ENCODE measurements around the gene PLCH2. TPM values are rescaled to one million over a fixed set of nuclear protein-coding genes. Genes with fewer than 3 reads are reported as not detected.

The PLCH2 gene
- total and polyA plus RNA-seq, 2 of the 13 experiments (the other 11 are each of a cell fraction or from before 2014, with no cell fraction given) = 0.15 to 0.67 TPM

DNA sequence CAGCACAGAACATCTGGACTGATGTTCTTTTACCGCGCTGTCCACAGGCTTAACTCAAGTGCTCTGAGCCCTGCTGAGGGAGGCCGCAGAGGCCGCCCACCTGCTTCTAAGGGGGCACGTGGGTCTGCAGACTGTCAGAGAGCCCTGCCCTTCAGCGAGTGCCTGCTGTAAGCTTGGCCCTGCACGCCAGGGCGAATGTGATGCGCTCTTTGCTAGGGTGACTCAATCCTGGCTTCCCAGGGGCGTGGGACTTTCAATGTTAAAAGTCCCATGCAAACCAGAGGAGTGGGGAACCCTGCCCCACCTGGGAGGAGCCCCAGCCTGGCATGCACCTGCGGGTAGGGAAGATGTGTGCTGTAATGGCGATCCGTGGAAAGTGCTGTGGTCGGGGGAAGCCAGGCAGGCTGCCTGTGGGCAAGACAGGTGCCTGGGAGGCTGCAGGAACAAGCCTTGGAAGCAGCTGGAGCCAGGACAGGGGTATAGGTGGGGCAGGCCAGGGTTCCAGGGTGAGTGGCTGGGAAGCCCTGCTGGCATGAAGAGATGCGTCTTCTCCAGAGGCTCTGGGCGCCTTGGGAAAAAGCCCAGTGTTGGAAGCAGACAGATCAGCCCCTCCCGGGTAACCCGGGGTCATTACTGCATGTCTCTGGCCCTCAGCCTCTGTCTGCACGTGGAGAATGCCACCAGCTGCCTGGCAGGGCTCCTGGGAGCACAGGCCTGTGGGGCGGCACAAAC is 50.9 kb downstream of the PLCH2 start (continued):
- TF ChIP-seq NONO (IDR thresholded peaks at IDR 0.05) (no peak), NONO (CRISPR knock-in tag; conservative IDR thresholded peaks at IDR 0.05) (0 out of 2 replicates have a peak, but pooled peaks have one; percentile 25), ZNF501 (CRISPR knock-in tag; IDR thresholded peaks at IDR 0.05) (no peak), AGO2 (optimal IDR thresholded peaks at IDR 0.05; ENCODE audit: low read depth, low read length) (no peak), ZNF543 (CRISPR knock-in tag; IDR thresholded peaks at IDR 0.05) (no peak; the same call in 1 of the 2 replicates), ASH2L (IDR thresholded peaks at IDR 0.05; ENCODE audit: insufficient read length, low read depth, low read length) (no peak), TSC22D2 (CRISPR knock-in tag; IDR thresholded peaks at IDR 0.05; ENCODE audit: borderline replicate concordance) (0 out of 2 replicates have a peak, but pooled peaks have one; percentile 15), ZNF556 (CRISPR knock-in tag; IDR thresholded peaks at IDR 0.05; ENCODE audit: borderline replicate concordance) (0 out of 2 replicates have a peak, but pooled peaks have one; percentile 32), ZNF703 (CRISPR knock-in tag; IDR thresholded peaks at IDR 0.05; ENCODE audit: borderline replicate concordance) (no peak), ZIK1 (CRISPR knock-in tag; IDR thresholded peaks at IDR 0.05; ENCODE audit: borderline replicate concordance, low read depth) (no peak), SALL2 (CRISPR knock-in tag; IDR thresholded peaks at IDR 0.05) (no peak), MXI1 (IDR thresholded peaks at IDR 0.05; ENCODE audit: borderline replicate concordance, low read depth, low read length) (peak; percentile 58; the same call in 1 of the 3 replicates), HNRNPL (IDR thresholded peaks at IDR 0.05; ENCODE audit: low read depth, low read length) (0 out of 2 replicates have a peak, but pooled peaks have one; percentile 24)
- TF ChIP-seq, protein P1, sequence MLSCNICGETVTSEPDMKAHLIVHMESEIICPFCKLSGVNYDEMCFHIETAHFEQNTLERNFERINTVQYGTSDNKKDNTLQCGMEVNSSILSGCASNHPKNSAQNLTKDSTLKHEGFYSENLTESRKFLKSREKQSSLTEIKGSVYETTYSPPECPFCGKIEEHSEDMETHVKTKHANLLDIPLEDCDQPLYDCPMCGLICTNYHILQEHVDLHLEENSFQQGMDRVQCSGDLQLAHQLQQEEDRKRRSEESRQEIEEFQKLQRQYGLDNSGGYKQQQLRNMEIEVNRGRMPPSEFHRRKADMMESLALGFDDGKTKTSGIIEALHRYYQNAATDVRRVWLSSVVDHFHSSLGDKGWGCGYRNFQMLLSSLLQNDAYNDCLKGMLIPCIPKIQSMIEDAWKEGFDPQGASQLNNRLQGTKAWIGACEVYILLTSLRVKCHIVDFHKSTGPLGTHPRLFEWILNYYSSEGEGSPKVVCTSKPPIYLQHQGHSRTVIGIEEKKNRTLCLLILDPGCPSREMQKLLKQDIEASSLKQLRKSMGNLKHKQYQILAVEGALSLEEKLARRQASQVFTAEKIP (CRISPR knock-in tag; IDR thresholded peaks at IDR 0.05; ENCODE audit: borderline replicate concordance) = no peak
- TF ChIP-seq, protein P2, sequence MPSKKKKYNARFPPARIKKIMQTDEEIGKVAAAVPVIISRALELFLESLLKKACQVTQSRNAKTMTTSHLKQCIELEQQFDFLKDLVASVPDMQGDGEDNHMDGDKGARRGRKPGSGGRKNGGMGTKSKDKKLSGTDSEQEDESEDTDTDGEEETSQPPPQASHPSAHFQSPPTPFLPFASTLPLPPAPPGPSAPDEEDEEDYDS (CRISPR knock-in tag; IDR thresholded peaks at IDR 0.05) = 0 out of 2 replicates have a peak, but pooled peaks have one; percentile 4
- TF ChIP-seq, protein P3, sequence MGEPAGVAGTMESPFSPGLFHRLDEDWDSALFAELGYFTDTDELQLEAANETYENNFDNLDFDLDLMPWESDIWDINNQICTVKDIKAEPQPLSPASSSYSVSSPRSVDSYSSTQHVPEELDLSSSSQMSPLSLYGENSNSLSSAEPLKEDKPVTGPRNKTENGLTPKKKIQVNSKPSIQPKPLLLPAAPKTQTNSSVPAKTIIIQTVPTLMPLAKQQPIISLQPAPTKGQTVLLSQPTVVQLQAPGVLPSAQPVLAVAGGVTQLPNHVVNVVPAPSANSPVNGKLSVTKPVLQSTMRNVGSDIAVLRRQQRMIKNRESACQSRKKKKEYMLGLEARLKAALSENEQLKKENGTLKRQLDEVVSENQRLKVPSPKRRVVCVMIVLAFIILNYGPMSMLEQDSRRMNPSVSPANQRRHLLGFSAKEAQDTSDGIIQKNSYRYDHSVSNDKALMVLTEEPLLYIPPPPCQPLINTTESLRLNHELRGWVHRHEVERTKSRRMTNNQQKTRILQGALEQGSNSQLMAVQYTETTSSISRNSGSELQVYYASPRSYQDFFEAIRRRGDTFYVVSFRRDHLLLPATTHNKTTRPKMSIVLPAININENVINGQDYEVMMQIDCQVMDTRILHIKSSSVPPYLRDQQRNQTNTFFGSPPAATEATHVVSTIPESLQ (CRISPR knock-in tag; conservative IDR thresholded peaks at IDR 0.05) = no peak
- TF ChIP-seq, protein P4, sequence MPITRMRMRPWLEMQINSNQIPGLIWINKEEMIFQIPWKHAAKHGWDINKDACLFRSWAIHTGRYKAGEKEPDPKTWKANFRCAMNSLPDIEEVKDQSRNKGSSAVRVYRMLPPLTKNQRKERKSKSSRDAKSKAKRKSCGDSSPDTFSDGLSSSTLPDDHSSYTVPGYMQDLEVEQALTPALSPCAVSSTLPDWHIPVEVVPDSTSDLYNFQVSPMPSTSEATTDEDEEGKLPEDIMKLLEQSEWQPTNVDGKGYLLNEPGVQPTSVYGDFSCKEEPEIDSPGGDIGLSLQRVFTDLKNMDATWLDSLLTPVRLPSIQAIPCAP (CRISPR knock-in tag; IDR thresholded peaks at IDR 0.05; ENCODE audit: low read depth) = no peak
- TF ChIP-seq, protein P5, sequence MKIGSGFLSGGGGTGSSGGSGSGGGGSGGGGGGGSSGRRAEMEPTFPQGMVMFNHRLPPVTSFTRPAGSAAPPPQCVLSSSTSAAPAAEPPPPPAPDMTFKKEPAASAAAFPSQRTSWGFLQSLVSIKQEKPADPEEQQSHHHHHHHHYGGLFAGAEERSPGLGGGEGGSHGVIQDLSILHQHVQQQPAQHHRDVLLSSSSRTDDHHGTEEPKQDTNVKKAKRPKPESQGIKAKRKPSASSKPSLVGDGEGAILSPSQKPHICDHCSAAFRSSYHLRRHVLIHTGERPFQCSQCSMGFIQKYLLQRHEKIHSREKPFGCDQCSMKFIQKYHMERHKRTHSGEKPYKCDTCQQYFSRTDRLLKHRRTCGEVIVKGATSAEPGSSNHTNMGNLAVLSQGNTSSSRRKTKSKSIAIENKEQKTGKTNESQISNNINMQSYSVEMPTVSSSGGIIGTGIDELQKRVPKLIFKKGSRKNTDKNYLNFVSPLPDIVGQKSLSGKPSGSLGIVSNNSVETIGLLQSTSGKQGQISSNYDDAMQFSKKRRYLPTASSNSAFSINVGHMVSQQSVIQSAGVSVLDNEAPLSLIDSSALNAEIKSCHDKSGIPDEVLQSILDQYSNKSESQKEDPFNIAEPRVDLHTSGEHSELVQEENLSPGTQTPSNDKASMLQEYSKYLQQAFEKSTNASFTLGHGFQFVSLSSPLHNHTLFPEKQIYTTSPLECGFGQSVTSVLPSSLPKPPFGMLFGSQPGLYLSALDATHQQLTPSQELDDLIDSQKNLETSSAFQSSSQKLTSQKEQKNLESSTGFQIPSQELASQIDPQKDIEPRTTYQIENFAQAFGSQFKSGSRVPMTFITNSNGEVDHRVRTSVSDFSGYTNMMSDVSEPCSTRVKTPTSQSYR (CRISPR knock-in tag; IDR thresholded peaks at IDR 0.05; ENCODE audit: borderline replicate concordance) = peak; percentile 2; the same call in 1 of the 2 replicates

Data from HepG2 (cell line).